ENCODE measurements around the gene MAGEC3. TPM values are rescaled to one million over a fixed set of nuclear protein-coding genes. Genes with fewer than 3 reads are reported as not detected.

MAGEC3 gene
- total and polyA plus RNA-seq, 2 experiments from 2014 or later = not detected

GRCh38 chrX:141791856-141792255 is 46.3 kb upstream of the MAGEC3 start:
- H3F3A ChIP-seq (replicated peaks; ENCODE audit: low read depth) = no peaks in the 10 kb centered on the region
- H3K4me2 ChIP-seq = no peak overlapping the region
- no peaks in the 10 kb centered on the region for H3K79me2 ChIP-seq (replicated peaks; ENCODE audit: insufficient read depth)
- Mint-ChIP-seq H3K36me3 (ENCODE audit: low read depth) (no peaks in the 10 kb centered on the region), H3K9me3 (peaks cover 2% of the 10 kb centered on the region; the same call in 1 of the 3 replicates), H3K27me3 (ENCODE audit: insufficient read depth, low read depth, poor library complexity) (no peaks in the 10 kb centered on the region), H3K4me3 (no peak overlapping the region), H3K4me1 (no peaks in the 10 kb centered on the region), H3K27ac (no peak overlapping the region)
- no peaks in the 10 kb centered on the region for H3K9me2 ChIP-seq (ENCODE audit: insufficient read depth)
- ATAC-seq (no peak), DNase-seq (ENCODE audit: low spot score) (no peak)
- H3K36me3 ChIP-seq (ENCODE audit: insufficient read depth) = no peaks in the 10 kb centered on the region
- no peak overlapping the region for H2AFZ ChIP-seq
- H3K27me3 ChIP-seq (ENCODE audit: insufficient read depth) = no peaks in the 10 kb centered on the region
- H4K20me1 ChIP-seq (replicated peaks; ENCODE audit: insufficient read depth) = no peaks in the 10 kb centered on the region
- TF ChIP-seq EZH2phosphoT487 (IDR thresholded peaks at IDR 0.05; ENCODE audit: unreplicated experiment) (no peak), POLR2AphosphoS5 (IDR thresholded peaks at IDR 0.05; ENCODE audit: low read depth) (no peak), CREB1 (CRISPR knock-in tag; IDR thresholded peaks at IDR 0.05; ENCODE audit: low read depth) (no peak), EZH2 (IDR thresholded peaks at IDR 0.05; ENCODE audit: low read depth, unreplicated experiment) (no peak), REST (IDR thresholded peaks at IDR 0.05; ENCODE audit: unreplicated experiment) (no peak), ZNF331 (CRISPR knock-in tag; IDR thresholded peaks at IDR 0.05; ENCODE audit: low read depth) (no peak), STAT1 (IDR thresholded peaks at IDR 0.05; ENCODE audit: unreplicated experiment) (no peak), NANOG (IDR thresholded peaks at IDR 0.05; ENCODE audit: borderline replicate concordance) (no peak), JUNB (IDR thresholded peaks at IDR 0.05; ENCODE audit: unreplicated experiment) (no peak), ZNF462 (CRISPR knock-in tag; IDR thresholded peaks at IDR 0.05) (no peak), ETS1 (IDR thresholded peaks at IDR 0.05) (no peak), ZNF114 (CRISPR knock-in tag; IDR thresholded peaks at IDR 0.05) (no peak)
- H3K4me1 ChIP-seq (ENCODE audit: insufficient read depth) = no peaks in the 10 kb centered on the region; the same call in 1 of the 2 replicates
- H3K4me3 ChIP-seq = no peak overlapping the region
- H3K27ac ChIP-seq (ENCODE audit: low read depth) = no peak overlapping the region
